ENCODE measurements around the gene MMP24.
A peak's percentile ranks its signal among the peaks of the same experiment; 100 is the strongest.

MMP24 gene

GRCh38 chr20:35232575-35232974 lies 6.1 kb downstream of the MMP24 start:
- Mint-ChIP-seq H3K4me1 (peaks cover 5% of the 10 kb centered on the region), H3K9me3 (no peaks in the 10 kb centered on the region), H3K27ac (ENCODE audit: low read depth) (no peak overlapping the region), H3K4me3 (no peak overlapping the region), H3K36me3 (ENCODE audit: insufficient read depth) (peaks cover 11% of the 10 kb centered on the region), H3K27me3 (peaks cover 11% of the 10 kb centered on the region)
- ATAC-seq (replicated peaks; ENCODE audit: extremely low read depth, poor library complexity, severe bottlenecking) (no peak), DNase-seq (ENCODE audit: low spot score in 2 of 2) (no peak)

GRCh38 chr20:35235881-35236280 lies 9.4 kb downstream of the MMP24 start:
- Mint-ChIP-seq H3K4me1 (peaks cover 11% of the 10 kb centered on the region), H3K4me3 (no peak overlapping the region), H3K9me3 (no peaks in the 10 kb centered on the region), H3K27me3 (no peaks in the 10 kb centered on the region), H3K36me3 (ENCODE audit: insufficient read depth) (peaks cover 7% of the 10 kb centered on the region), H3K27ac (ENCODE audit: low read depth) (no peak overlapping the region)
- DNase-seq (ENCODE audit: low spot score in 2 of 2) (no peak), ATAC-seq (replicated peaks; ENCODE audit: extremely low read depth, poor library complexity, severe bottlenecking) (no peak)

GRCh38 chr20:35237486-35237885 lies 11.0 kb downstream of the MMP24 start:
- H3K36me3 Mint-ChIP-seq (ENCODE audit: insufficient read depth) = peaks cover 6% of the 10 kb centered on the region
- no peaks in the 10 kb centered on the region for H3K9me3 Mint-ChIP-seq
- ATAC-seq (replicated peaks; ENCODE audit: extremely low read depth, poor library complexity, severe bottlenecking) (no peak), DNase-seq (ENCODE audit: low spot score in 2 of 2) (no peak)
- H3K27ac Mint-ChIP-seq (ENCODE audit: low read depth) = no peak overlapping the region
- peaks cover 7% of the 10 kb centered on the region for H3K4me1 Mint-ChIP-seq
- H3K27me3 Mint-ChIP-seq = no peaks in the 10 kb centered on the region
- no peak overlapping the region for H3K4me3 Mint-ChIP-seq

DNA sequence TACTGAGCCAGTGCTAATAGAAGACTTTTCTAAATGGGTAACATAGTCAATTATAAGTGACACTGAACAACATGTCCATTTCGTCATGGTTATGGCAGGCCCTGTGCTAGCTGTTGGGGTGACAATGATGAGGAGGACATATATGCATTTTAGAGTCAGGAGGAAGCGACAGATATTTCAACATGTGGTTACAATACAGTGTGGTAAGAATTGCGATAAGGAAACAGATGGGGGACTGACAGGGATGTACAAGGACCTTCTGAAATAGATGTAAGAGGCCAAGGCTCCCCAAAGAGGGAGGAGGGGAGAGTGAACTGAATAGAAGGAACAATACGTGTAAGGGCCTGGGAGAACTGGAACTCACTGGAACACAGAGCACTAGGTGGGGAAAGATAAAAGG lies 11.7 kb downstream of the MMP24 start:
- Mint-ChIP-seq H3K27me3 (no peaks in the 10 kb centered on the region), H3K4me1 (peaks cover 5% of the 10 kb centered on the region), H3K9me3 (no peaks in the 10 kb centered on the region), H3K36me3 (ENCODE audit: insufficient read depth) (peaks cover 6% of the 10 kb centered on the region), H3K27ac (ENCODE audit: low read depth) (no peak overlapping the region), H3K4me3 (no peak overlapping the region)
- DNase-seq (ENCODE audit: low spot score in 2 of 2) (no peak), ATAC-seq (replicated peaks; ENCODE audit: extremely low read depth, poor library complexity, severe bottlenecking) (no peak)

DNA sequence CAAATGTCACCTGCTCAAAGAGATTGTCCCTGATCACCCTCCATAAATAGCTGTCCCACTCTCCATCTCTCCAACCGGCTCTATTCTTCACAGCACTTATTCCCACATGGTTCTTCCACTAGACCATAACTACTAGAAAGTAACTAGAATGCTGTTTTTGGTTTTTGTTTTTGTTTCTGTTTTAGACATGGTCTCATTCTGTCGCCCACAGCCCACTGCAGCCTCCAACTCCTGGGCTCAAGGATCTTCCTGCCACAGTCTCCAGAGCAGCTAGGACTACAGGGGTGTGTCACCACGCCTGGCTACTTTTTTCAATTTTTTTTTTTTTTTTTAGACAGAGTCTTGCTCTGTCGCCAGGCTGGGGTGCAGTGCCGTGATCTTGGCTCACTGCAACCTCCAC lies 12.2 kb downstream of the MMP24 start:
- Mint-ChIP-seq H3K27ac (ENCODE audit: low read depth) (no peak overlapping the region), H3K4me3 (no peak overlapping the region), H3K36me3 (ENCODE audit: insufficient read depth) (peaks cover 6% of the 10 kb centered on the region), H3K4me1 (peaks cover 5% of the 10 kb centered on the region), H3K27me3 (no peaks in the 10 kb centered on the region), H3K9me3 (no peaks in the 10 kb centered on the region)
- no peak for DNase-seq (ENCODE audit: low spot score in 2 of 2)
- ATAC-seq (replicated peaks; ENCODE audit: extremely low read depth, poor library complexity, severe bottlenecking) = no peak

DNA sequence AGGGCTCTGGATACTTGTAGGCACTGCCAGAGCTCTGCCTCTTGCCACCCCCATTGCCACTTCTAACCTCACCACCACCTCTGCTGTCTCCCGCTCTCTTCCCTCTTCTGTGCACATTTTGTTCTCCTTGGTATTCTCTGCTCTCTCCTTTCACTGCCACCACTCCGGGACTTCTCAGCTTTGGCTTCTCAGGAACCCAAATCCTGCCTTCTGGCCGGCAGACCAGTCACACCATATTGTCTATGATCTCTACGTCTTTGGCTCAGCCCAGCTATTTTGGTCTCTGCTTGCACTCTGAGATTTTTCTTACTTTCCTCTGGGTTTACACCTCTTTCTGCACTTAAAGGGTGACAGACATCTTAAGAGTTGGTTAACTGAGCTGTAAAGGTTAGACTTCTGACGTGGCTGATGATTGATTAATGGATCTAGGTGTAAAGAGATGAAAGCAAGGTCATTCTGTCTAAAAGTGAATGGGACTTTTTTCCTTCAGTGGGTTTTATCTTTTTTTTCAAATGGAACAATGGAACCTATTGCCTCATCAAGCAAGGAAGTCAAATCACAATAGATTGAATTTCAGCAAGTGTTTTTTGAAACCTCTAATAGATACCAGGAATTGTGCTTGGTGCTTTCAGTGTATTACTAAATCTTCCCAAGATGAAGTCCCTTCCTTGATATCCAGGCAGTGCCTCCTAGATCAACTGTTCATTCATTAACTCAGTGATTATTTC lies 13.8 kb downstream of the MMP24 start:
- Mint-ChIP-seq H3K27me3 (no peaks in the 10 kb centered on the region), H3K9me3 (no peaks in the 10 kb centered on the region), H3K4me1 (peaks cover 5% of the 10 kb centered on the region), H3K4me3 (no peak overlapping the region), H3K27ac (ENCODE audit: low read depth) (peak overlapping the region; percentile 5), H3K36me3 (ENCODE audit: insufficient read depth) (no peaks in the 10 kb centered on the region)
- ATAC-seq (replicated peaks; ENCODE audit: extremely low read depth, poor library complexity, severe bottlenecking) (no peak), DNase-seq (ENCODE audit: low spot score in 2 of 2) (no peak)

- Mint-ChIP-seq H3K4me1 (peaks cover 5% of the 10 kb centered on the region), H3K27ac (ENCODE audit: low read depth) (no peak overlapping the region), H3K27me3 (no peaks in the 10 kb centered on the region), H3K4me3 (no peak overlapping the region), H3K36me3 (ENCODE audit: insufficient read depth) (no peaks in the 10 kb centered on the region), H3K9me3 (no peaks in the 10 kb centered on the region)
- no peak for ATAC-seq (replicated peaks; ENCODE audit: extremely low read depth, poor library complexity, severe bottlenecking)
- DNase-seq (ENCODE audit: low spot score in 2 of 2) = no peak
Observed at GRCh38 chr20:35240811-35241293, 14.4 kb downstream of the MMP24 start.

GRCh38 chr20:35243317-35243716 lies 16.8 kb downstream of the MMP24 start:
- H3K27me3 Mint-ChIP-seq = no peaks in the 10 kb centered on the region
- no peaks in the 10 kb centered on the region for H3K9me3 Mint-ChIP-seq
- H3K36me3 Mint-ChIP-seq (ENCODE audit: insufficient read depth) = no peaks in the 10 kb centered on the region
- H3K4me1 Mint-ChIP-seq = peaks cover 5% of the 10 kb centered on the region
- no peak for DNase-seq (ENCODE audit: low spot score in 2 of 2)
- no peak overlapping the region for H3K4me3 Mint-ChIP-seq
- ATAC-seq (replicated peaks; ENCODE audit: extremely low read depth, poor library complexity, severe bottlenecking) = no peak
- no peak overlapping the region for H3K27ac Mint-ChIP-seq (ENCODE audit: low read depth)

GRCh38 chr20:35243986-35244385 lies 17.5 kb downstream of the MMP24 start:
- no peak for DNase-seq (ENCODE audit: low spot score in 2 of 2)
- no peaks in the 10 kb centered on the region for H3K36me3 Mint-ChIP-seq (ENCODE audit: insufficient read depth)
- H3K27ac Mint-ChIP-seq (ENCODE audit: low read depth) = no peak overlapping the region
- ATAC-seq (replicated peaks; ENCODE audit: extremely low read depth, poor library complexity, severe bottlenecking) = no peak
- no peaks in the 10 kb centered on the region for H3K9me3 Mint-ChIP-seq
- no peaks in the 10 kb centered on the region for H3K27me3 Mint-ChIP-seq
- H3K4me3 Mint-ChIP-seq = no peak overlapping the region
- peaks cover 5% of the 10 kb centered on the region for H3K4me1 Mint-ChIP-seq

- H3K9me3 Mint-ChIP-seq = no peaks in the 10 kb centered on the region
- peaks cover 15% of the 10 kb centered on the region for H3K4me1 Mint-ChIP-seq
- H3K4me3 Mint-ChIP-seq = no peak overlapping the region
- H3K27me3 Mint-ChIP-seq = no peaks in the 10 kb centered on the region
- ATAC-seq (replicated peaks; ENCODE audit: extremely low read depth, poor library complexity, severe bottlenecking) (no peak), DNase-seq (ENCODE audit: low spot score in 2 of 2) (no peak)
- no peak overlapping the region for H3K27ac Mint-ChIP-seq (ENCODE audit: low read depth)
- no peaks in the 10 kb centered on the region for H3K36me3 Mint-ChIP-seq (ENCODE audit: insufficient read depth)
Observed at GRCh38 chr20:35246723-35247122, 20.2 kb downstream of the MMP24 start.

DNA sequence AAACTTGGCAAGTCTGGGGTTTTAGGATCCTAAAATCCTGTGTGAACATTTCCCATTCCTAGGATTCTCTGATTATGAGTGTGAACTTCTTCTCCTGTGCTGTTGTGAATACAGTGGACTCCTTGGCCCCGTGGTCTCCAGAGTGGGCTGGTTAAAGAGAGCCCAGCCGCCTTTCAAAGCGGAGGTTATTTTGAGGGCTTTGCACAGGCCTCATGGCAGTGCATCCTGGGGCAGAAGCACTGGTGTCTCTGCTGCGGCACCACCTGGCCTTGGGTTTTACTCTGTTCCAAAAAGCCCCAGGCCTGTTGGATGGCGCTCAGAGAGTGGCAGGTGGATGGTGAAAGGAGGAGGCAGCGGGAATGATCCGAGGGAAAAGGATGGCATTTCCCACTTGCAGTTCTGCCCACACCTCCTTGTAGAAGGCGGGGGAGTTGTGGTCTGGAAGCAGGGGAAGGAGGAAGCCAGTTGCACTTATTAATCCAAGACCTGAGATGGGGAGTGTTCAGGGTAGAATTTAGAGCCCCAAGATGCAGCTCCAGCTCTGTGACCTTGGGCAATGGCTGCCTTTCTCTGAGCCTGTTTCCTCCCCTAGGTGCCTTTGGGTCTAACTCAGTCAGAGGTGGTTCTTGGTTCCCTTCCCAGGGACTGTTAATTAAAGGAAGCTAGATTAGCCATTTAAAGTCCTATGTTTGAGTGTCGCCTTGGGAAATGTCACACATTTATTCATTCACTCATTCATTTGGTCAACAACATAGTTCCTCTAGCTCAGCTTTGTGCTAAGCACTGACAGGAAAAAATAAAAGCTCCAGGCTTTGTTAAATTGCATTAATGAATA lies 22.4 kb downstream of the MMP24 start:
- ATAC-seq (replicated peaks; ENCODE audit: extremely low read depth, poor library complexity, severe bottlenecking) = no peak
- Mint-ChIP-seq H3K27ac (ENCODE audit: low read depth) (no peak overlapping the region), H3K4me3 (no peak overlapping the region), H3K27me3 (no peaks in the 10 kb centered on the region), H3K9me3 (no peaks in the 10 kb centered on the region), H3K4me1 (peaks cover 26% of the 10 kb centered on the region), H3K36me3 (ENCODE audit: insufficient read depth) (peaks cover 5% of the 10 kb centered on the region)
- DNase-seq (ENCODE audit: low spot score in 2 of 2) = no peak

DNA sequence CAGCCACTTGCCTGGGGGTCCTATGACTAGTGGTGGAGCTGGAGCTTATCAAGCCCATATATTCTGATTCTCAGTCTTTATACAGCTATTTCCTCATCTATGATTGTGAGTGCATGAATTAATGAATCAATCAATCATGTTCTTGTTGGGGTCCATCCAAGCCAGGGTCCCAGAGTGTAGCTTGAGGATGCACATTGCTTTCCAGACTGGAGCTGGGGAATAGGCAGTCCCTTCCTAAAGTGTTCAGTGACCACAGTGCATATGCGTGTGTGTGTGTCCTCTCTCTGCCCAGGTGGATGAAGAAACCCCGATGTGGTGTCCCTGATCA lies 25.1 kb downstream of the MMP24 start:
- H3K36me3 Mint-ChIP-seq (ENCODE audit: insufficient read depth) = peaks cover 5% of the 10 kb centered on the region

DNA sequence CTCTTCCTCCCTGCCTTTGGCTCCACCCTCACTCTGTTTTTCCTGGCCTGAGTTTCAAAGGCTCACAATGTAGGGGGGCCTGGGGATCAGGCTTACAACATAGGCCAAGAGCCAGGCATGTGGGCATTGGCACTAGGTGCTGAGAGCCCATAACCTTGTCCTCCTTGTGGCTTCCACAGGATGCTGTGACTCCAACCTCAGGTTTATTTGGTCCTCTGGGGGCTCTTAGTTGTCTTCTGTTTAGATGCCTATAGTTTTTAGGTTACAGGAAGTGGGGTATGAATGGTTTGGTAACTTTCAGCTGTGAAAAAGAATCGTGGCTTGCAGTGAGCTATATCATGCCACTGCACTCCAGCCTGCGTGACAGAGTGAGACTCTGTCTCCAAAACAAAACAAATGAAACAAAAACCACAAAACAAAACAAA lies 25.6 kb downstream of the MMP24 start:
- peak; percentile 31 to 60 for DNase-seq (ENCODE audit: low spot score in 2 of 2)
- H3K9me3 Mint-ChIP-seq = no peaks in the 10 kb centered on the region
- ATAC-seq (replicated peaks; ENCODE audit: extremely low read depth, poor library complexity, severe bottlenecking) = peak; percentile 97

More for the DNA sequence above, 25.1 kb downstream of the MMP24 start:
- Mint-ChIP-seq H3K4me1 (peaks cover 26% of the 10 kb centered on the region), H3K9me3 (no peaks in the 10 kb centered on the region), H3K27ac (ENCODE audit: low read depth) (peak overlapping the region; percentile 99), H3K4me3 (peak overlapping the region; percentile 75), H3K27me3 (no peaks in the 10 kb centered on the region)
- ATAC-seq (replicated peaks; ENCODE audit: extremely low read depth, poor library complexity, severe bottlenecking) = no peak
- DNase-seq (ENCODE audit: low spot score in 2 of 2) = no peak

More for the DNA sequence above, 25.6 kb downstream of the MMP24 start:
- no peaks in the 10 kb centered on the region for H3K27me3 Mint-ChIP-seq
- H3K4me1 Mint-ChIP-seq = peaks cover 26% of the 10 kb centered on the region
- peaks cover 5% of the 10 kb centered on the region for H3K36me3 Mint-ChIP-seq (ENCODE audit: insufficient read depth)
- peak overlapping the region; percentile 75 for H3K4me3 Mint-ChIP-seq
- H3K27ac Mint-ChIP-seq (ENCODE audit: low read depth) = peak overlapping the region; percentile 99

Measured in central memory CD8-positive, alpha-beta T cell (primary cell).